HG03108 (cell line): ENCODE results near the gene DYRK4.

Experiments used
- ATAC-seq: cut with Tn5 transposase; IDR thresholded peaks from one replicate; pipeline ENCODE4 v1.9.1; 2021; ENCODE audit warnings: moderate library complexity; ENCODE audit not compliant: unreplicated experiment

DYRK4 gene

DNA sequence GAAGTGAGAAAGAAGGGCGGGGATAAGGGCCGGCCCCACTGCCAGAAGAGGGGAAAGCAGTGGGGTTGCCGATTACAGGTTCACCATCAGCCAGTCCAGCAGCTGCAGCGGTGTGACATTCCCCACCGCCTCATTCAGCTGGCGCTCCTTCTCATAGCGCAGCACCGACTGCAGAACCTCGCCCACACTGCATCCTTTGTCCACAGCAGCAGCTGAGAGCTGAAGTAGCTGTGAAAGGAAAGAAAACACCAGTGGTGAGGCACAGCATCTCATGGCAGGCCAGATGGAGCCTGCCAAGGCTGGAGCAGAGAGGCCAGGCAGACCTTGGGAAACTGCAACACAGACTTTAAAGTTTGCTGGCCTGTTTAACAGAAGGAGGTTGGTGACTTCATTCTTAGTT is 53.7 kb downstream of the DYRK4 start:
- no peak for ATAC-seq

DNA sequence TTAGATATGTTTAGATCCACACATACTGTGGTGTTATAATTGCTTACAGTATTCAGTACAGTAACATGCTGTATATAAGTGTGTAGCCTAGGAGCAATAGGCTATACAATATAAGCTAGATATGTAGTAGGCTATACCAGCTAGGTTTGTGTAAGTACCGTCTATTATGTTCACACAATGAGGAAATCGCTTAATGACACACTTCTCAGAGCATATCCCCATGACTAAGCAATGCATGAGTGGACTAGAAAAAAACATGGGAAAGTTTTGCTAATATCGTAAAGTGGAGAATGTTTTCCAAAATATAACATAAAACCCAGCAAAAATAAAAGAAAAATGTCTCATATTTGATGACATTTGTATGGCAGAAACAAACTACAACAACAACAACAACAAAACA is 59.5 kb downstream of the DYRK4 start:
- no peak for ATAC-seq

DNA sequence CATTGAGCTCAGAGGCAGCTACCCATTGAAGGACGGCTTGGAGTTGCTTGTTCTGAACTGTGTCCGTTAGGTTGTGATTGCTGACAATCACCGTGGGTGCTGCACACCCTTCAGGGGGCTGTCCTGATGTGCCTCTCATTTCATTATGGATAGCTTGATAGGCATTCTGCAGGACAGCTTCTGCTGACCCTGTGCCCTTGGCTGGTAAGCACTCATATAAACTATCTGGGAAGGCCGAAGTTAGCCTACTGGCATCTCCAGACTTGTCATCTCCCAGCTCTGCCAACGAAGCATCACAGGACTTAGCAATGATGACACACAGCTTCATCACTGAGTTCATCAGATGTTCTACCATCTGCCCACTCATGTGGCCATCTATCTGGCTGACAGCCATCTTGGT is 64.5 kb downstream of the DYRK4 start:
- ATAC-seq = no peak

DNA sequence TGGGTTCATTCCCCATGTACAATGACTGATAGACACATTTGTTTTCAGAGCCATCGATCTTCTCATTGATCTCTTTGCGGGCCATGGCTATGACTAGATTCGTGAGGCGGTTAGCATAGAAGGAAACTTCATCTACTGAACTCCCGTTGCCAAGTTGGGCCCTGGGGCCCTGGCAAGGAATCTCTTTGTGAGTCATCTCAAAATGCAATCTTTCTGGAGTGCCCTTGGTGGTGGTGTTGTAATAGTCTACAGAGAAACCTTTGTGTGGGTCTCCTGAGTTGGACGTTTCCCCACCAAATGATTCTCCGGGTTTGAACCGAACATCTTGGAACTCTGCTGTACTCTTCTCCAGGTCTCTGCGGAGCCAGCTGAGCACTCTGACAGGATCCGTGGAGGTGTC is 66.4 kb downstream of the DYRK4 start:
- no peak for ATAC-seq

GRCh38 chr12:4630262-4630661 is 68.3 kb downstream of the DYRK4 start:
- no peak for ATAC-seq

GRCh38 chr12:4643747-4644146 is 81.7 kb downstream of the DYRK4 start:
- peak; percentile 75 for ATAC-seq

DNA sequence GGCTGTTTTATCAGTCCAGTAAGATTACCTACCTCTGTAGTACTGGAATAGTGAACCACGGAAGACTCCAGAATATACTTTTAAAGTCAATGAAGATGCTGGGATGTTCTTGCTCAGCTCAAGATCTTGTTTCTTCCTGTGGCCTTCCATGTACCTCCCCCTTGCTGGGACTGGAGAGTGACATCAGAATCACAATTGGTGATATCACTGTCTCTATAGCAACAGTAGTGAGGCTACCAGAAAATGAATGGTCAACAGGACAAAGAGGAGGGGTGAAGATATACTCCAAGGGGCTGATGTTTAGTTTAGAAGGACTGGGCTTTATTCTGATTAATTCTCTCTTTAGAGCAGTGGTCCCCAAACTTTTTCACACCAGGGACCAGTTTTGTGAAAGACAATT is 83.0 kb downstream of the DYRK4 start:
- ATAC-seq = no peak

DNA sequence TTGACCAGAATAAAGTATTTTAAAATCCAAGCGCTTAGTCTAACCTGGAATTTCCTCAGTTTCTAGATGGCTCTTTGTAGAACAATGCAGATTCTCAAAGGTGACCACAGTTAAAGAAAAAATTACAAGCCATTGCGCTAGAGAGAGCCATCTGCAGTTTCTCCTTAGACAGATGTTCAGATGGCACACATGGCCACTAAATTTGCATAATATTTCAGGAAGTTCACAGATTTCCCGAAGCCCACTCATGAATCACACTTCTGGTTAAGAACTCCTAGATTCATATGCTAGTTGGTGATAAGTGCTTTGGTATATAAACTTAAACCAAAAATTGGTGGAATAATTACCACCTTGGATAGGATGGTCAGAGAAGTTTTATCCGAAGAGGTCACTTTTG is 86.1 kb downstream of the DYRK4 start:
- peak; percentile 38 for ATAC-seq

GRCh38 chr12:4648501-4649357 is 86.7 kb downstream of the DYRK4 start, which contains the start of the genes AKAP3 and NDUFA9:
Gene AKAP3 (minus strand): TSS chr12:4649051. CDS start chr12:4638196, 10,855 bp downstream.
Gene NDUFA9 (plus strand): TSS chr12:4649114. CDS start chr12:4649127, 13 bp downstream.
- peak; percentile 65 for ATAC-seq

GRCh38 chr12:4649358-4649661 is 87.3 kb downstream of the DYRK4 start:
- no peak for ATAC-seq

- ATAC-seq = no peak
Measured at GRCh38 chr12:4653257-4653656, 91.2 kb downstream of the DYRK4 start.

DNA sequence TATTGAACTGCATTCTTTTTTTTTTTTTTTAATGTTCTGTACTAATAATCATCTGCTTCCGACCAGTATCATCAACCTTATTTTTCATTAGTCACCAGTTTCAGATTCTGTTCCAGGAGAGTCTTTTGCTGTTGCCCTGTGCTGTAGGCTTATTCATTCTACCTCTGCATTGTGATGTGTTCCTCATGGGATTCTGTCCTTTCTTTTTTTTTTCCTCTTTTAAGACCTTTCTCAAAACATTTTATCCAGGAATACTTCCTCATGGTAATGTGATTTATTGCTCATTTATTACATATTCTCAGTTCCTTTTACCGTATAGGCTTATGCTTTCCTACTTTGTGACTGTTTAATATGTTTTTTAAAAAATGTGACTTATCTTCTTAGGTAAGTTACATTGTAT is 91.7 kb downstream of the DYRK4 start:
- ATAC-seq = no peak
